ENCODE data around the gene KAT2B.

GRCh38 chr3:20015525-20015924 lies 24.7 kb upstream of the KAT2B start:
- TF ChIP-seq CTCF (IDR thresholded peaks at IDR 0.05 in 8 of 11, conservative IDR thresholded peaks at IDR 0.05 in 3 of 11) (no peak), POLR2A (IDR thresholded peaks at IDR 0.05) (no peak), POLR2AphosphoS5 (IDR thresholded peaks at IDR 0.05) (no peak)
